Measurements from ENCODE around the gene GTF2B.

Gene GTF2B

DNA sequence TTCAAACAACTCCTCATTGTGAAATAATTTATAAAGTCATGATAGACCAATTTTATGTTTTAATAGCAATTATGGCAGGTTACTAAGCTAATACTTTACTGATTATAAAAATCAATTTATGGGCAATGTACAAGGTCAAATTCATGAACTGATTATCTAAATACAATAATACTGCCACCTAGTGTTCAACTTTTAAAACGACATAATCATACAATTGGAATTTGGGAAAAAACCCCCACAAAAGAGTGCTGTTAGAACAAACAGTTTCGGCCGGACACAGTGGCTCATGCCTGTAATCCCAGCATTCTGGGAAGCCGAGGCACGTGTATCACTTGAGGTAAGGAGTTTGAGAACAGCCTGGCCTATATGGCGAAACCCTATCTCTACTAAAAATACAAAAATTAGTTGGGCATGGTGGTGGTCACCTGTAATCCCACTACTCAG lies 14.0 kb downstream of the GTF2B start:
- TF ChIP-seq ZBTB6 (tag by site-specific recombination; IDR thresholded peaks at IDR 0.05) (no peak), ZNF335 (tag by site-specific recombination; conservative IDR thresholded peaks at IDR 0.05) (peak; percentile 72), ZNF701 (tag by site-specific recombination; IDR thresholded peaks at IDR 0.05) (no peak), ZNF623 (tag by site-specific recombination; IDR thresholded peaks at IDR 0.05) (no peak), ZNF654 (tag by site-specific recombination; IDR thresholded peaks at IDR 0.05; ENCODE audit: low read depth) (peak; percentile 64)
- Histone ChIP-seq H3K4me1 (ENCODE audit: control insufficient read depth, insufficient read depth, low read length) (peaks cover under 1% of the 10 kb centered on the region; the same call in 1 of the 2 replicates), H3K4me3 (ENCODE audit: low read depth, low read length) (no peak overlapping the region), H3K27ac (ENCODE audit: extremely low read depth, low read depth, low read length) (no peak overlapping the region), H3K36me3 (ENCODE audit: control insufficient read depth in 2 of 2, insufficient read depth in 1 of 2, low read length in 2 of 2) (peaks cover 4 to 28% of the 10 kb centered on the region in 2 experiments; a peak in 2 of 3 replicates), H3K9me3 (ENCODE audit: control insufficient read depth, insufficient read depth, low read depth, low read length) (no peaks in the 10 kb centered on the region)
- ChIA-PET CTCF (interaction anchor here (0.6 to 3.2 kb wide), 41 partner anchors 8 to 1184 kb away, joined by 3 to 20 read pairs (median 4); no protein-coding TSS in a partner anchor), POLR2A (no interaction called here)

DNA sequence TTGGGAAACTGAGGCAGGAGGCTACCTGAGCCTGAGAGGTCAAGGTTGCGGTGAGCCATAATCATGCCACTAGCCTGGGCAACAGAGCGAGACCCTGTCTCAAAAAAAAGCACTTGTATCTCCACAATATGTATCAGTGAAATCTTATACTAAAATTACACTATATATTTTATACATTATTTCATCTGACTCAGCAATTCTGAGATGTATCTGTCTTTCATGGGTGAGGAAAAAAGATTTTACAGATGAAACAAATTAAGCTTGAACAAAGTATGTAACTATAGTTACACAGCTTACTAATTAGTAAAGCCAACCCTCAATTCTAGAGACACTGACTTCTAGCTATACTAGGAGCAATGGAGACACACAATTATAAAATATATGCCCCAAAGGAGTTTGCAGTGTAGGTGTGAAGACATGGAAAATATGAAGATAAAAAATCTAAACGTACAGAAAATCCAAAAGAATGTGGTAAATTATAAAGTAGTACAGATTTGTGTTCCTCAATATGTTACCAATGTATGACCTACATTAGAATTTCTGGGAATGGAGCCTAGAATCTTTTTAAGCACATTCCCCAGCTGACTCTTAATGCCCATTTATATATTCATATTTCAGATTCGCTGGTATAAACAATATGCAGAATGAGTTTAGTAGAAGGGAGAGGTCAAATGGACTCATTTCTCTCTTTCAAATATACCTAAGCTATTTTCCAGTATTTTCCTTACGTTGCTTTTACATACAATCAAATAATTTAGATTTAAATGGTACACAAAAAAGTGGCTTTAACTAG lies 14.6 kb downstream of the GTF2B start:
- H3K4me3 ChIP-seq (ENCODE audit: low read depth, low read length): no peak overlapping the region
- CTCF ChIA-PET: interaction anchor here (0.6 to 3.2 kb wide), 44 partner anchors 9 to 1183 kb away, joined by 3 to 20 read pairs (median 4); no protein-coding TSS in a partner anchor
- TF ChIP-seq ZNF792 (tag by site-specific recombination; IDR thresholded peaks at IDR 0.05) (no peak), ZNF561 (tag by site-specific recombination; IDR thresholded peaks at IDR 0.05; ENCODE audit: borderline replicate concordance) (no peak), ZNF791 (tag by site-specific recombination; IDR thresholded peaks at IDR 0.05) (no peak)
- no peaks in the 10 kb centered on the region for H3K9me3 ChIP-seq (ENCODE audit: control insufficient read depth, insufficient read depth, low read depth, low read length)
- H3K27ac ChIP-seq (ENCODE audit: extremely low read depth, low read depth, low read length): no peak overlapping the region
- peaks cover 4 to 23% of the 10 kb centered on the region in 2 experiments; a peak in 2 of 3 replicates for H3K36me3 ChIP-seq (ENCODE audit: control insufficient read depth in 2 of 2, insufficient read depth in 1 of 2, low read length in 2 of 2)
- H3K4me1 ChIP-seq (ENCODE audit: control insufficient read depth, insufficient read depth, low read length): no peaks in the 10 kb centered on the region
- POLR2A ChIA-PET: no interaction called here

DNA sequence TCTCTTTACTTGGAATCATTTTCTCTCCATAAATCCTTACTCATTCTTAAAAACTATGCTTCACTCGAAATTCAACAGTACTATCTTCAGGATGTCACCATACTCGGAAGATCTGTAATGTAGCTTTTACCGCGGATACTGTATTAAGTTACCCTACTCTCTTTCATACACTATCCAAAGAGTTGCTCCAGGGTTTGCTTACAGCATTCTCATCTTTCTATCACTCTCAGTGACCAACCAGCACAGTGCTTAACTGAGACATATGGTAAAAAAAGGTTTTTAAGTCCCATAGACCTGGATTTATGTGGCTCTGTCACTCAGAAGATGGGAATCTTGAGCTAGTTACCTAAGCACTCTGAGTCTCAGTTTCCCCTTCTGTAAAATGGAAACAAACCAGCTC lies 15.8 kb downstream of the GTF2B start:
- CTCF ChIA-PET: interaction anchor here (0.7 to 3.2 kb wide), 5 partner anchors 32 to 223 kb away, joined by 3 to 13 read pairs (median 4); no protein-coding TSS in a partner anchor
- Histone ChIP-seq H3K27ac (ENCODE audit: extremely low read depth, low read depth, low read length) (no peak overlapping the region), H3K9me3 (ENCODE audit: control insufficient read depth, insufficient read depth, low read depth, low read length) (no peaks in the 10 kb centered on the region), H3K4me1 (ENCODE audit: control insufficient read depth, insufficient read depth, low read length) (no peaks in the 10 kb centered on the region), H3K4me3 (ENCODE audit: low read depth, low read length) (no peak overlapping the region), H3K36me3 (ENCODE audit: control insufficient read depth in 2 of 2, insufficient read depth in 1 of 2, low read length in 2 of 2) (peaks cover 1 to 11% of the 10 kb centered on the region in 2 experiments; a peak in 2 of 3 replicates)
- POLR2A ChIA-PET: no interaction called here
- TF ChIP-seq ZNF473 (tag by site-specific recombination; IDR thresholded peaks at IDR 0.05) (no peak), ZNF335 (tag by site-specific recombination; conservative IDR thresholded peaks at IDR 0.05) (no peak), ZBTB8A (tag by site-specific recombination; IDR thresholded peaks at IDR 0.05) (no peak), MZF1 (tag by site-specific recombination; IDR thresholded peaks at IDR 0.05; ENCODE audit: borderline replicate concordance) (no peak), ZNF16 (tag by site-specific recombination; IDR thresholded peaks at IDR 0.05; ENCODE audit: low read depth) (no peak), ZNF707 (tag by site-specific recombination; IDR thresholded peaks at IDR 0.05) (no peak), SP2 (tag by site-specific recombination; IDR thresholded peaks at IDR 0.05) (no peak)
- TF ChIP-seq, protein P1, sequence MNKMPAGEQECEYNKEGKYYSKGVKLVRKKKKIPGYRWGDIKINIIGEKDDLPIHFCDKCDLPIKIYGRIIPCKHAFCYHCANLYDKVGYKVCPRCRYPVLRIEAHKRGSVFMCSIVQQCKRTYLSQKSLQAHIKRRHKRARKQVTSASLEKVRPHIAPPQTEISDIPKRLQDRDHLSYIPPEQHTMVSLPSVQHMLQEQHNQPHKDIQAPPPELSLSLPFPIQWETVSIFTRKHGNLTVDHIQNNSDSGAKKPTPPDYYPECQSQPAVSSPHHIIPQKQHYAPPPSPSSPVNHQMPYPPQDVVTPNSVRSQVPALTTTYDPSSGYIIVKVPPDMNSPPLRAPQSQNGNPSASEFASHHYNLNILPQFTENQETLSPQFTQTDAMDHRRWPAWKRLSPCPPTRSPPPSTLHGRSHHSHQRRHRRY (tag by site-specific recombination; IDR thresholded peaks at IDR 0.05): no peak

Data from HEK293 (cell line).